GM18909 (cell line): ENCODE results near the gene MAP1S.
"Not testable (repeated sequence)": the region's sequence is repeated elsewhere in the genome, so short reads cannot be mapped to it uniquely, and the experiment has no call there.

Experiments used
- ATAC-seq: cut with Tn5 transposase; IDR thresholded peaks from one replicate; pipeline ENCODE4 v1.9.1; 2021; ENCODE audit warnings: mild to moderate bottlenecking; ENCODE audit not compliant: unreplicated experiment, poor library complexity

The MAP1S gene

GRCh38 chr19:17783721-17784120 is 64.4 kb downstream of the MAP1S start:
- not testable (repeated sequence) for ATAC-seq
